Nephron progenitor cell (in vitro differentiated cells): ENCODE measurements around the gene CD44.

Source experiments
- DNase-seq: peaks from one replicate; pipeline ENCODE4 v3.0.0; 2021
- H3K27ac Mint-ChIP-seq: 2 replicates; pipeline ENCODE4 v1.8.0; 2021; ENCODE audit warnings: mild to moderate bottlenecking, moderate library complexity, mixed read lengths
- H3K27me3 Mint-ChIP-seq: 2 replicates; pipeline ENCODE4 v1.8.0; 2021; ENCODE audit warnings: mild to moderate bottlenecking, low read depth, mixed read lengths; ENCODE audit not compliant: poor library complexity
- H3K36me3 Mint-ChIP-seq: 2 replicates; pipeline ENCODE4 v1.8.0; 2021; ENCODE audit warnings: low read depth, mixed read lengths
- H3K4me1 Mint-ChIP-seq: 2 replicates; pipeline ENCODE4 v1.8.0; 2021; ENCODE audit warnings: mixed read lengths
- H3K4me3 Mint-ChIP-seq: 2 replicates; pipeline ENCODE4 v1.8.0; 2021; ENCODE audit warnings: mild to moderate bottlenecking, moderate library complexity, mixed read lengths
- H3K9me3 Mint-ChIP-seq: 2 replicates; pipeline ENCODE4 v1.8.0; 2021; ENCODE audit warnings: mild to moderate bottlenecking, moderate library complexity, mixed read lengths
- CTCF ChIP-seq: fragments of 200-600 bp; sonication (generic); IDR thresholded peaks from 2 replicates; pipeline ENCODE4 v1.5.0; 2021; ENCODE audit warnings: antibody characterized with exemption

The CD44 gene

GRCh38 chr11:35143297-35144135 lies 4.5 kb downstream of the CD44 start:
- H3K36me3 Mint-ChIP-seq, result no peaks in the 10 kb centered on the region
- H3K9me3 Mint-ChIP-seq, result no peaks in the 10 kb centered on the region
- no peak overlapping the region for H3K4me3 Mint-ChIP-seq
- DNase-seq, result no peak
- TF ChIP-seq CTCF, result no peak
- peaks cover 22% of the 10 kb centered on the region for H3K27me3 Mint-ChIP-seq
- H3K27ac Mint-ChIP-seq, result no peak overlapping the region
- peaks cover 6% of the 10 kb centered on the region for H3K4me1 Mint-ChIP-seq

- no peak for TF ChIP-seq CTCF
- DNase-seq, result no peak
- H3K27ac Mint-ChIP-seq, result no peak overlapping the region
- H3K4me3 Mint-ChIP-seq, result no peak overlapping the region
- no peaks in the 10 kb centered on the region for H3K9me3 Mint-ChIP-seq
- no peaks in the 10 kb centered on the region for H3K36me3 Mint-ChIP-seq
- H3K27me3 Mint-ChIP-seq, result peaks cover 14% of the 10 kb centered on the region
- peaks cover 5% of the 10 kb centered on the region for H3K4me1 Mint-ChIP-seq
These were observed 5.3 kb downstream of the CD44 start for GRCh38 chr11:35144136-35144741.

GRCh38 chr11:35144806-35145205 lies 5.8 kb downstream of the CD44 start:
- Mint-ChIP-seq H3K4me3 (no peak overlapping the region), H3K27me3 (peaks cover 9% of the 10 kb centered on the region), H3K27ac (no peak overlapping the region), H3K4me1 (no peaks in the 10 kb centered on the region), H3K36me3 (no peaks in the 10 kb centered on the region), H3K9me3 (no peaks in the 10 kb centered on the region)
- TF ChIP-seq CTCF, result no peak
- no peak for DNase-seq

GRCh38 chr11:35145271-35145670 lies 6.3 kb downstream of the CD44 start:
- Mint-ChIP-seq H3K27ac (no peak overlapping the region), H3K36me3 (no peaks in the 10 kb centered on the region), H3K27me3 (peaks cover 5% of the 10 kb centered on the region), H3K4me3 (no peak overlapping the region), H3K9me3 (no peaks in the 10 kb centered on the region), H3K4me1 (no peaks in the 10 kb centered on the region)
- DNase-seq, result no peak
- TF ChIP-seq CTCF, result no peak

- no peak for TF ChIP-seq CTCF
- H3K27ac Mint-ChIP-seq, result no peak overlapping the region
- no peaks in the 10 kb centered on the region for H3K9me3 Mint-ChIP-seq
- H3K27me3 Mint-ChIP-seq, result peaks cover 3% of the 10 kb centered on the region
- H3K36me3 Mint-ChIP-seq, result no peaks in the 10 kb centered on the region
- no peak overlapping the region for H3K4me3 Mint-ChIP-seq
- no peak for DNase-seq
- peaks cover 5% of the 10 kb centered on the region for H3K4me1 Mint-ChIP-seq
These were observed 7.1 kb downstream of the CD44 start for GRCh38 chr11:35146074-35146521.
